Caco-2 (cell line): Measurements from ENCODE around the gene NOL6. TPM values are rescaled to one million over a fixed set of nuclear protein-coding genes. Genes with fewer than 3 reads are reported as not detected.
A peak's percentile ranks its signal among the peaks of the same experiment; 100 is the strongest.

Experiments used
- BruUV-seq: library from RNA; stranded (reverse); fragments of 400-500 nt; replicated peaks from 2 replicates; lab custom pipeline; 2021; lab: Mats Ljungman, UMichigan
- CTCF ChIA-PET: fragments of 300-600 bp; sonication (Branson Sonifier 250); formaldehyde crosslinking; loops from one replicate; lab custom pipeline; 2022; ENCODE audit warnings: antibody characterized with exemption; lab: Charles Lee
- POLR2A ChIA-PET: fragments of 300-600 bp; sonication (Branson Sonifier 250); formaldehyde crosslinking; loops from one replicate; lab custom pipeline; 2022; ENCODE audit warnings: antibody characterized with exemption; lab: Charles Lee
- DNase-seq, 2 experiments: peaks; one replicate each; pipeline versions ENCODE4 v3.0.0 to v3.0.0-alpha.2; 2020 to 2022
- H3K27me3 ChIP-seq: replicated peaks from 2 replicates; pipeline ENCODE4 v1.6.0; 2011; ENCODE audit warnings: low read length; ENCODE audit not compliant: control insufficient read depth, insufficient read depth
- H3K36me3 ChIP-seq: 2 replicates; pipeline ENCODE4 v1.5.1; 2011; ENCODE audit warnings: low read length; ENCODE audit not compliant: control insufficient read depth, insufficient read depth
- H3K4me1 ChIP-seq: fragments of 250-450 bp; sonication (Bioruptor Pico); 2 replicates; pipeline ENCODE4 v1.5.1; 2020; ENCODE audit warnings: mild to moderate bottlenecking
- H3K4me3 ChIP-seq: 2 replicates; pipeline ENCODE4 v1.5.1; 2011; ENCODE audit warnings: low read depth, mild to moderate bottlenecking, control low read depth, low read length
- H3K9me3 ChIP-seq: fragments of 250-450 bp; sonication (Bioruptor Pico); 2 replicates; pipeline ENCODE4 v1.5.1; 2020; ENCODE audit warnings: mild to moderate bottlenecking, moderate library complexity
- H3K27ac Mint-ChIP-seq: one replicate; pipeline ENCODE4 v1.8.0; 2022; ENCODE audit warnings: mixed read lengths; ENCODE audit not compliant: unreplicated experiment
- H3K27me3 Mint-ChIP-seq: one replicate; pipeline ENCODE4 v1.8.0; 2022; ENCODE audit warnings: mixed read lengths; ENCODE audit not compliant: insufficient read depth, unreplicated experiment
- H3K36me3 Mint-ChIP-seq: one replicate; pipeline ENCODE4 v1.8.0; 2022; ENCODE audit warnings: mild to moderate bottlenecking, mixed read lengths; ENCODE audit not compliant: insufficient read depth, unreplicated experiment
- H3K4me1 Mint-ChIP-seq: one replicate; pipeline ENCODE4 v1.8.0; 2022; ENCODE audit warnings: low read depth, mixed read lengths; ENCODE audit not compliant: unreplicated experiment
- H3K4me3 Mint-ChIP-seq: one replicate; pipeline ENCODE4 v1.8.0; 2022; ENCODE audit warnings: mild to moderate bottlenecking, moderate library complexity, mixed read lengths; ENCODE audit not compliant: unreplicated experiment
- H3K9me3 Mint-ChIP-seq: one replicate; pipeline ENCODE4 v1.8.0; 2022; ENCODE audit warnings: mixed read lengths; ENCODE audit not compliant: unreplicated experiment
- CTCF ChIP-seq, 2 experiments: fragments of 200-600 bp in 1 of 2; IDR thresholded peaks; 1 replicate in 1 of 2; 2 replicates in 1 of 2; pipeline versions ENCODE4 v1.5.1 to v1.8.0; 2011 to 2022; ENCODE audit warnings: antibody characterized with exemption in 1 of 2, control low read depth in 1 of 2, inconsistent platforms in 1 of 2, low read depth in 1 of 2, low read length in 1 of 2, mild to moderate bottlenecking in 1 of 2, moderate library complexity in 1 of 2; ENCODE audit not compliant: insufficient read depth in 1 of 2, severe bottlenecking in 1 of 2, unreplicated experiment in 1 of 2
- intact Hi-C: fragments of 100-400 bp; cut with micrococcal nuclease; formaldehyde crosslinking; loops from one replicate; pipeline ENCODE4 v1.10.0; 2022; ENCODE audit not compliant: unreplicated experiment
- total RNA-seq: library from RNA; stranded (reverse); gene quantifications from 2 replicates; pipeline ENCODE4 v1.2.3, GENCODE V29; 2022

The NOL6 gene
- total RNA-seq, 1 experiment from 2014 or later: 47.2 TPM

- ChIA-PET CTCF (interaction anchor here (1.0 kb wide), 1 partner anchor 127 kb away, joined by 7 read pairs; no protein-coding TSS in a partner anchor), POLR2A (no interaction called here)
- no peak for DNase-seq
- H3K4me3 Mint-ChIP-seq: no peak overlapping the region
- Histone ChIP-seq H3K9me3 (no peaks in the 10 kb centered on the region), H3K27me3 (no peaks in the 10 kb centered on the region), H3K36me3 (no peaks in the 10 kb centered on the region), H3K4me1 (peaks cover 11% of the 10 kb centered on the region), H3K4me3 (no peak overlapping the region)
- peaks cover 7% of the 10 kb centered on the region for H3K4me1 Mint-ChIP-seq
- BruUV-seq: no TSS peak
- no peak for TF ChIP-seq CTCF (IDR thresholded peaks at IDR 0.05; ENCODE audit: insufficient read depth in 1 of 2, low read depth in 1 of 2, low read length in 1 of 2, severe bottlenecking in 1 of 2, unreplicated experiment in 1 of 2)
- H3K9me3 Mint-ChIP-seq: no peaks in the 10 kb centered on the region
- intact Hi-C loops: no loop called here
- H3K36me3 Mint-ChIP-seq: peaks cover 13% of the 10 kb centered on the region
- H3K27me3 Mint-ChIP-seq: no peaks in the 10 kb centered on the region
- no peak overlapping the region for H3K27ac Mint-ChIP-seq
Observed at GRCh38 chr9:33476503-33476902, 2.8 kb upstream of the NOL6 start.

GRCh38 chr9:33475357-33475756 lies 1.6 kb upstream of the NOL6 start:
- ChIA-PET CTCF (no interaction called here), POLR2A (no interaction called here)
- Mint-ChIP-seq H3K36me3 (peaks cover 23% of the 10 kb centered on the region), H3K27ac (no peak overlapping the region), H3K27me3 (no peaks in the 10 kb centered on the region), H3K4me1 (peaks cover 10% of the 10 kb centered on the region), H3K4me3 (no peak overlapping the region), H3K9me3 (no peaks in the 10 kb centered on the region)
- H3K4me3 ChIP-seq: no peak overlapping the region
- peaks cover 11% of the 10 kb centered on the region for H3K4me1 ChIP-seq
- H3K27me3 ChIP-seq: no peaks in the 10 kb centered on the region
- H3K36me3 ChIP-seq: no peaks in the 10 kb centered on the region
- TF ChIP-seq CTCF (IDR thresholded peaks at IDR 0.05; ENCODE audit: insufficient read depth in 1 of 2, low read depth in 1 of 2, low read length in 1 of 2, severe bottlenecking in 1 of 2, unreplicated experiment in 1 of 2): no peak
- BruUV-seq: no TSS peak
- intact Hi-C loops: no loop called here
- no peak for DNase-seq
- H3K9me3 ChIP-seq: no peaks in the 10 kb centered on the region

GRCh38 chr9:33472881-33473615 lies 676 bp downstream of the NOL6 start:
- Mint-ChIP-seq H3K4me1 (peaks cover 10% of the 10 kb centered on the region), H3K27me3 (no peaks in the 10 kb centered on the region), H3K27ac (peak overlapping the region; percentile 88), H3K4me3 (peak overlapping the region; percentile 91), H3K36me3 (peaks cover 42% of the 10 kb centered on the region), H3K9me3 (no peaks in the 10 kb centered on the region)
- TF ChIP-seq CTCF (IDR thresholded peaks at IDR 0.05; ENCODE audit: insufficient read depth in 1 of 2, low read depth in 1 of 2, low read length in 1 of 2, severe bottlenecking in 1 of 2, unreplicated experiment in 1 of 2): no peak
- TSS peak; percentile 74 for BruUV-seq
- intact Hi-C loops: loop anchor here (5.0 kb wide), 1 partner anchor 44 kb away; no protein-coding TSS in a partner anchor
- H3K27me3 ChIP-seq: no peaks in the 10 kb centered on the region
- CTCF ChIA-PET: interaction anchor here (0.7 to 2.1 kb wide), 12 partner anchors 20 to 151 kb away, joined by 4 to 18 read pairs (median 10); partner anchors contain the start of genes ANKRD18B and AQP3
- peaks cover 8% of the 10 kb centered on the region; the same call in 1 of the 2 replicates for H3K4me1 ChIP-seq
- H3K4me3 ChIP-seq: peak overlapping the region; percentile 100
- H3K9me3 ChIP-seq: no peaks in the 10 kb centered on the region
- no peak for DNase-seq
- no peaks in the 10 kb centered on the region for H3K36me3 ChIP-seq
- POLR2A ChIA-PET: interaction anchor here (0.5 to 1.6 kb wide), 10 partner anchors 13 to 448 kb away, joined by 3 to 12 read pairs (median 6); partner anchors contain the start of genes AQP3, DNAJA1 and NFX1
